ENCODE measurements around the gene STC2.

STC2 gene

DNA sequence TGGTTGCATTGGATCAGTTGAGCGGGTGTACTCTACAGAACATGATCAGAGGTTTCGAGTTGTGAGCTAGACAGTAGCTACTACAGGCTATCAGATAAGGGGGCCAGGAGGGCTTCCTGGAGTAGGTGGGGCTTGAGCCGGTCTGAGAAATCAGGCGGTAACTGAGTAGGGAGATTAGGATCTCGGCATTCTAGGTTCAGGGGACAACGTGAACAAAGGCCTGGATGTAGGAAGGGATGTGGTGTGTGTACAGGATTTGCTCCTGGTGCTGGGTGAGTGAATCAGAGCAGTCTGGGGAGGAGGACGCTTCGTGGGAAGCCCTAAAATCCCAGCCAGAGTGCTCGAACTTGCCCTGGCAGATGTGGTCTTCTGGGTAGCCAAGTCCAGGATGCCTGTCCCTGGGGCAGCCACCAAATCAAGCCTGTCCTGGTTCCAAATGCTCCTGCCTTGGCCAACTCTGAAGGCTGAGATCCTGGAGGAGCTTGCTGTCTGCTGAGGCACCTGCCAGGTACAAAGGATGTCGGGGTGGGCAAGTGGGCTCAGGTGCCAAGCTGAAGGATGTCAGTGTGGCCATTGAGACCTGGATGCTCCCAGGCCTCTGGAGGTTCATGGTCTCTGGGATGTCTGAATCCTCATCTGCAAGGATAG is 33.4 kb downstream of the STC2 start:
- Histone ChIP-seq H4K8ac (ENCODE audit: low read depth, low read length) (no peak overlapping the region), H3K9ac (ENCODE audit: low read depth, low read length, poor library complexity) (no peak overlapping the region), H2BK120ac (ENCODE audit: low read depth, low read length) (no peak overlapping the region), H2BK12ac (ENCODE audit: low read length) (peak overlapping the region; percentile 98), H4K91ac (ENCODE audit: low read depth, low read length, poor library complexity) (no peak overlapping the region), H3K9me3 (replicated peaks in 1 of 2; ENCODE audit: control insufficient read depth in 2 of 2, insufficient read depth in 1 of 2, low read depth in 1 of 2, low read length in 2 of 2) (no peaks in the 10 kb centered on the region), H3K14ac (ENCODE audit: low read length) (no peak overlapping the region), H3K36me3 (replicated peaks in 1 of 2; ENCODE audit: control insufficient read depth in 2 of 2, insufficient read depth in 2 of 2, low read length in 2 of 2) (no peaks in the 10 kb centered on the region), H3K27me3 (ENCODE audit: control insufficient read depth in 3 of 3, insufficient read depth in 3 of 3, low read depth in 1 of 3, low read length in 3 of 3) (peaks cover 0 to 19% (median 0%) of the 10 kb centered on the region in 3 experiments), H3K18ac (ENCODE audit: low read length) (peak overlapping the region; percentile 92), H3K27ac (replicated peaks; ENCODE audit: low read length) (no peak overlapping the region), H3K4me3 (ENCODE audit: low read length in 2 of 2) (no peak overlapping the region), H3K4ac (ENCODE audit: low read length) (no peak overlapping the region), H2BK5ac (ENCODE audit: low read length) (no peak overlapping the region), H3K4me2 (ENCODE audit: insufficient read depth, low read length, poor library complexity, severe bottlenecking) (no peak overlapping the region), H2AFZ (ENCODE audit: low read length) (no peak overlapping the region), H3K4me1 (ENCODE audit: control insufficient read depth in 2 of 2, insufficient read depth in 1 of 2, low read depth in 1 of 2, low read length in 2 of 2) (peaks cover 41% of the 10 kb centered on the region in 2 donors), H3K23ac (ENCODE audit: low read depth, low read length, poor library complexity) (no peak overlapping the region), H2AK5ac (ENCODE audit: low read depth, low read length) (peak overlapping the region; percentile 94), H2BK15ac (ENCODE audit: low read length) (peak overlapping the region; percentile 90), H3K79me1 (ENCODE audit: low read depth, low read length) (peaks cover 1% of the 10 kb centered on the region)
- no peak for DNase-seq (ENCODE audit: low spot score)
- WGBS, 2 donors (ENCODE audit: extremely low coverage in 2 of 2, insufficient read length in 2 of 2, insufficient replicate concordance in 1 of 2), result no CpG with 5 or more reads among the region's 10 CpGs

DNA sequence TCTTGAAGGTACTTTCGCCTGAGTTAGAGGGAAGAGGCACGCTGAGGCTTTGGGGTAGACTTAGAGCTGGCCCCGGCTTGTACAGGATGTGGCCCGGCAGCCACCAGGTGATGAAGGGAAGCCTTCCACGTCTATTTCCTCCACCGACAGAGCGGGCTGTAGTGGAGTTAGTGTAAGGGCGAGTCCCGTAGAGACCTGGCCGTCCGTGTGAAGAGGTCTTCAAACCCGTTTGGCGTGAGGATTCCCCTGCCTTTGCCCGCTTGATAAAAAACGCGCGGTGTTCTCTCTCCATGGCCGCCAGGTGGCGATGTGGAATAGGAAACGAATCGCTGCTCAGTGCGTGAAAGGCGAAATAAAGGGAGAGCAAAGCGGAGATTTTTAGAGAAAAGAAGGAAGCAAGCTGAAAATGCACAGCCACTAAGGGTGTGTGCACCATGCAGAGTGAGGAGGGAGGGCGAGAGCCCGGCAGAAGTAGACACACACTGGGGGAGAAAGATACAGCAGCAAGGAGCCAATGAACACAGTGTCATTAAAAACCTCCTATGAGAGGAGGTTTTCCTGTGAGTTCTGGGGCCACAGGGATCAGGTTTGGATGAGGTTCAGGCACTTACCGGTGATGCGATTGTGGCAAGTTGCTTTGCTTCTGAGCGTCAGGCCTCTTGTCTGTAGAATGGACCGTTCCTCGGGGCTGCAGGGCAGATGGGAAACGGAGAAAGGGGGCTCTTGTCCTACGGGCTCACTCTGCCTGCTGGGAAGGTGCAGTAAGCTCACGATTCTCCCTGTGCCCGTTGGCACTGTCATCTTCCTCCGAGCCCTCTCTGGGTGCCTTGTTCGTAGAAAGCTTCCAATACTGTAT is 34.2 kb downstream of the STC2 start:
- Histone ChIP-seq H3K14ac (ENCODE audit: low read length) (no peak overlapping the region), H3K4me2 (ENCODE audit: insufficient read depth, low read length, poor library complexity, severe bottlenecking) (peak overlapping the region; percentile 19), H3K9me3 (replicated peaks in 1 of 2; ENCODE audit: control insufficient read depth in 2 of 2, insufficient read depth in 1 of 2, low read depth in 1 of 2, low read length in 2 of 2) (no peaks in the 10 kb centered on the region), H2BK15ac (ENCODE audit: low read length) (peak overlapping the region; percentile 84), H2BK120ac (ENCODE audit: low read depth, low read length) (no peak overlapping the region), H3K79me1 (ENCODE audit: low read depth, low read length) (peaks cover 1% of the 10 kb centered on the region), H3K23ac (ENCODE audit: low read depth, low read length, poor library complexity) (peak overlapping the region; percentile 34), H3K27me3 (ENCODE audit: control insufficient read depth in 3 of 3, insufficient read depth in 3 of 3, low read depth in 1 of 3, low read length in 3 of 3) (peaks cover 0 to 25% (median 0%) of the 10 kb centered on the region in 3 experiments), H3K36me3 (replicated peaks in 1 of 2; ENCODE audit: control insufficient read depth in 2 of 2, insufficient read depth in 2 of 2, low read length in 2 of 2) (no peaks in the 10 kb centered on the region), H2BK5ac (ENCODE audit: low read length) (peak overlapping the region; percentile 57), H2BK12ac (ENCODE audit: low read length) (peak overlapping the region; percentile 34), H4K91ac (ENCODE audit: low read depth, low read length, poor library complexity) (peak overlapping the region; percentile 48), H4K8ac (ENCODE audit: low read depth, low read length) (peak overlapping the region; percentile 84), H2AK5ac (ENCODE audit: low read depth, low read length) (peak overlapping the region; percentile 51), H2AFZ (ENCODE audit: low read length) (peak overlapping the region; percentile 82), H3K18ac (ENCODE audit: low read length) (peak overlapping the region; percentile 94), H3K4me1 (ENCODE audit: control insufficient read depth in 2 of 2, insufficient read depth in 1 of 2, low read depth in 1 of 2, low read length in 2 of 2) (peaks cover 41% of the 10 kb centered on the region in 2 donors), H3K9ac (ENCODE audit: low read depth, low read length, poor library complexity) (peak overlapping the region; percentile 73), H3K4ac (ENCODE audit: low read length) (no peak overlapping the region), H3K4me3 (ENCODE audit: low read length in 2 of 2) (no peak overlapping the region), H3K27ac (replicated peaks; ENCODE audit: low read length) (no peak overlapping the region)
- DNase-seq (ENCODE audit: low spot score), result peak; percentile 90
- no CpG with 5 or more reads among the region's 37 CpGs for WGBS, 2 donors (ENCODE audit: extremely low coverage in 2 of 2, insufficient read length in 2 of 2, insufficient replicate concordance in 1 of 2)

DNA sequence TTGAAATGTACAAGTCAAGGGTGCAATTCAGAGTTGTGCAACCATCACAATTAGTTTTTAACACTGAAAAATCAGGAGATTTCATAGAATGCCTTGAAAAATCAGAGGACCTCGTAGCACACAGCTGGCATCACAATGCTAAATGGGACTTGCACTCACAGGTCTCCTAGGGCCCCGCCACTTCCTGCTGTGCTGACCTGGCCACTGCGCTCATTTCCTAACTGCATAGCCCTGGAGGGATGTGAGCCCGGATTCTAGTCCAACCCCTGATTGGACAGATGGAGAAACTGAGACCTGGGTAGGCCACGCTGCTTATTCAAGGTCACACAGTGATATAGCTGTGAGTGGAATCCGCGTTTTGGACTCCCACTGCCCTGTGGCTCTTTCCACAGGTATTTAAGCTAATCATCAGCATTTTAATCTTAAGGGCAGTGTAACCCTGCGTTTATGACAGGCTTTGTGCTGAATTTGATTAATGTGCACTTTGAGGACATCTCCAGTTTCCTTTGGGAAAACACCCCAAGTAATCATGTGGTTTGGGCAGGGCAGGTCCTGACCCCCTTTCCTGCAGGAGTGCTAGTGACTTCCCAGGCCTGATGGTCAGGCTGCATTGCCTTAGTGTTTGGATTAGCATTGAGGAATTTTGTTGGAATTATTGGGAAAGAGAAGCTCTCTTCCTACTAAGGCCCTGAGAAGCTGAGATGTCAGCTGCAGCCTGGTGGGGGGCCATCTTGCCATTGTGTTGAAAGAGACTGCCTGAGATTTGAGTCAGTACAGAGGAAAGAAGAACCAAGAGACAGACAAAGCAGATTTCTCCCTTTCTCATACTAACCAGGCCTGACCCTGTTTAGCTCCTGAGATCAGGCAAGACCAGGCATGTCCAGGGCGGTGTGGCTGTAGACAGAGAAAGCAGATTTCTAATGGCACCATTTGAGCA is 36.2 kb downstream of the STC2 start:
- H3K27me3 ChIP-seq (ENCODE audit: control insufficient read depth in 3 of 3, insufficient read depth in 3 of 3, low read depth in 1 of 3, low read length in 3 of 3), result peaks cover 0 to 40% (median 0%) of the 10 kb centered on the region in 3 experiments
- H2BK15ac ChIP-seq (ENCODE audit: low read length), result no peak overlapping the region
- no peak for DNase-seq (ENCODE audit: low spot score)
- H3K4ac ChIP-seq (ENCODE audit: low read length), result no peak overlapping the region
- H2BK120ac ChIP-seq (ENCODE audit: low read depth, low read length), result no peak overlapping the region
- peak overlapping the region; percentile 38 for H2AK5ac ChIP-seq (ENCODE audit: low read depth, low read length)
- H3K27ac ChIP-seq (replicated peaks; ENCODE audit: low read length), result peak overlapping the region; percentile 93
- peak overlapping the region; percentile 29 for H3K18ac ChIP-seq (ENCODE audit: low read length)
- no peak overlapping the region for H2BK12ac ChIP-seq (ENCODE audit: low read length)
- WGBS, 2 donors (ENCODE audit: extremely low coverage in 2 of 2, insufficient read length in 2 of 2, insufficient replicate concordance in 1 of 2), result no CpG with 5 or more reads among the region's 9 CpGs
- H3K9ac ChIP-seq (ENCODE audit: low read depth, low read length, poor library complexity), result no peak overlapping the region
- H4K8ac ChIP-seq (ENCODE audit: low read depth, low read length), result no peak overlapping the region
- no peak overlapping the region for H3K4me2 ChIP-seq (ENCODE audit: insufficient read depth, low read length, poor library complexity, severe bottlenecking)
- H2AFZ ChIP-seq (ENCODE audit: low read length), result peak overlapping the region; percentile 56
- no peak overlapping the region for H4K91ac ChIP-seq (ENCODE audit: low read depth, low read length, poor library complexity)
- no peaks in the 10 kb centered on the region for H3K79me1 ChIP-seq (ENCODE audit: low read depth, low read length)
- H3K23ac ChIP-seq (ENCODE audit: low read depth, low read length, poor library complexity), result no peak overlapping the region
- H3K4me1 ChIP-seq (ENCODE audit: control insufficient read depth in 2 of 2, insufficient read depth in 1 of 2, low read depth in 1 of 2, low read length in 2 of 2), result peaks cover 25 to 34% of the 10 kb centered on the region in 2 donors
- no peak overlapping the region for H2BK5ac ChIP-seq (ENCODE audit: low read length)
- no peaks in the 10 kb centered on the region for H3K9me3 ChIP-seq (replicated peaks in 1 of 2; ENCODE audit: control insufficient read depth in 2 of 2, insufficient read depth in 1 of 2, low read depth in 1 of 2, low read length in 2 of 2)
- no peaks in the 10 kb centered on the region for H3K36me3 ChIP-seq (replicated peaks in 1 of 2; ENCODE audit: control insufficient read depth in 2 of 2, insufficient read depth in 2 of 2, low read length in 2 of 2)
- H3K14ac ChIP-seq (ENCODE audit: low read length), result no peak overlapping the region
- H3K4me3 ChIP-seq (ENCODE audit: low read length in 2 of 2), result no peak overlapping the region

All from neuronal stem cell (in vitro differentiated cells).